Panc1 (cell line): ENCODE results near the gene FSIP2. TPM values are rescaled to one million over a fixed set of nuclear protein-coding genes. Genes with fewer than 3 reads are reported as not detected.

Experiments
- ATAC-seq: fragments of 200-7000 bp; cut with Tn5 transposase; 2 replicates; pipeline ENCODE4 v1.9.1; 2020; ENCODE audit warnings: mild to moderate bottlenecking, moderate library complexity
- BruUV-seq: library from RNA; stranded (reverse); fragments of 400-500 nt; replicated peaks from 2 replicates; lab custom pipeline; 2021; lab: Mats Ljungman, UMichigan
- CTCF ChIA-PET: fragments of 300-600 bp; sonication (Branson Sonifier 250); formaldehyde crosslinking; loops from one replicate; lab custom pipeline; 2022; ENCODE audit warnings: antibody characterized with exemption; lab: Charles Lee
- POLR2A ChIA-PET: fragments of 300-600 bp; sonication (Branson Sonifier 250); formaldehyde crosslinking; loops from one replicate; lab custom pipeline; 2022; ENCODE audit warnings: antibody characterized with exemption; lab: Charles Lee
- DNase-seq: peaks from one replicate; pipeline ENCODE4 v3.0.0-alpha.2; 2010; ENCODE audit warnings: low read depth, low spot score
- H3K27ac ChIP-seq: 2 replicates; pipeline ENCODE4 v1.5.1; 2011; ENCODE audit warnings: mild to moderate bottlenecking, low read length, inconsistent platforms
- H3K27me3 ChIP-seq: fragments of 200-500 bp; sonication (Bioruptor generic); 2 replicates; pipeline ENCODE4 v1.6.0; 2014; ENCODE audit warnings: low read length, inconsistent platforms; ENCODE audit not compliant: control insufficient read depth, insufficient read depth
- H3K36me3 ChIP-seq: fragments of 200-500 bp; sonication (Bioruptor generic); 2 replicates; pipeline ENCODE4 v1.5.1; 2014; ENCODE audit warnings: inconsistent platforms, mild to moderate bottlenecking, low read length, moderate library complexity; ENCODE audit not compliant: control insufficient read depth, insufficient read depth
- H3K4me1 ChIP-seq: 2 replicates; pipeline ENCODE4 v1.5.1; 2011; ENCODE audit warnings: inconsistent platforms, mild to moderate bottlenecking, low read length, moderate library complexity; ENCODE audit not compliant: control insufficient read depth, insufficient read depth
- H3K4me3 ChIP-seq, 2 experiments: 2 replicates each; pipeline ENCODE4 v1.5.1; 2011 to 2012; ENCODE audit warnings: low read depth in 2 of 2, low read length in 2 of 2, mild to moderate bottlenecking in 2 of 2, inconsistent platforms in 1 of 2, moderate library complexity in 1 of 2
- H3K9me3 ChIP-seq: fragments of 200-500 bp; sonication (Bioruptor generic); 2 replicates; pipeline ENCODE4 v1.5.1; 2014; ENCODE audit warnings: low read depth, mild to moderate bottlenecking, inconsistent platforms, low read length, moderate library complexity; ENCODE audit not compliant: control insufficient read depth, insufficient read depth
- POLR2AphosphoS5 ChIP-seq: IDR thresholded peaks from 2 replicates; pipeline ENCODE4 v1.6.1; 2012; ENCODE audit warnings: mild to moderate bottlenecking, low read depth, low read length, moderate library complexity
- SIN3A ChIP-seq: IDR thresholded peaks from 2 replicates; pipeline ENCODE4 v1.6.1; 2012; ENCODE audit warnings: low read depth, mild to moderate bottlenecking, low read length, moderate library complexity, borderline replicate concordance; ENCODE audit not compliant: insufficient read depth
- TCF7L2 ChIP-seq: IDR thresholded peaks from 2 replicates; pipeline ENCODE4 v1.6.1; 2011; ENCODE audit warnings: mild to moderate bottlenecking, low read depth, low read length, inconsistent platforms
- in situ Hi-C: cut with HindIII; loops from 2 replicates; pipeline ENCODE4 v1.10.0; 2016; ENCODE audit warnings: low sequenced_read_pairs, low pct_unique_long_range_greater_than_20kb
- intact Hi-C: fragments of 100-400 bp; cut with micrococcal nuclease; formaldehyde crosslinking; loops from one replicate; pipeline ENCODE4 v1.10.0; 2022; ENCODE audit not compliant: unreplicated experiment
- total RNA-seq: library from RNA; stranded (reverse); gene quantifications from one replicate; pipeline ENCODE4 v1.2.1, GENCODE V29; 2021; ENCODE audit not compliant: unreplicated experiment
- TF ChIP-seq, protein P1 (sequence below): fragments of 450-650 bp; IDR thresholded peaks from 2 replicates; pipeline ENCODE4 v1.5.1; 2017; ENCODE audit warnings: mild to moderate bottlenecking
- TF ChIP-seq, protein P2 (sequence below), 2 experiments: IDR thresholded peaks; 2 replicates each; pipeline ENCODE4 v1.6.1; 2011 to 2012; ENCODE audit warnings: low read depth in 2 of 2, control low read depth in 1 of 2, low read length in 1 of 2, mild to moderate bottlenecking in 1 of 2, moderate library complexity in 1 of 2; ENCODE audit not compliant: insufficient read depth in 1 of 2

The FSIP2 gene
- total RNA-seq, 1 experiment from 2014 or later = 0.03 TPM

- Histone ChIP-seq H3K36me3 (no peaks in the 10 kb centered on the region), H3K27ac (no peak overlapping the region), H3K4me1 (no peaks in the 10 kb centered on the region), H3K27me3 (no peaks in the 10 kb centered on the region), H3K9me3 (0 out of 2 replicates have a peak, but pooled peaks cover 2% of the 10 kb centered on the region), H3K4me3 (no peak overlapping the region)
- ATAC-seq (no peak), DNase-seq (no peak)
- BruUV-seq = no TSS peak
- ChIA-PET CTCF (no interaction called here), POLR2A (no interaction called here)
- no peak for TF ChIP-seq SIN3A
- TF ChIP-seq, protein P1, sequence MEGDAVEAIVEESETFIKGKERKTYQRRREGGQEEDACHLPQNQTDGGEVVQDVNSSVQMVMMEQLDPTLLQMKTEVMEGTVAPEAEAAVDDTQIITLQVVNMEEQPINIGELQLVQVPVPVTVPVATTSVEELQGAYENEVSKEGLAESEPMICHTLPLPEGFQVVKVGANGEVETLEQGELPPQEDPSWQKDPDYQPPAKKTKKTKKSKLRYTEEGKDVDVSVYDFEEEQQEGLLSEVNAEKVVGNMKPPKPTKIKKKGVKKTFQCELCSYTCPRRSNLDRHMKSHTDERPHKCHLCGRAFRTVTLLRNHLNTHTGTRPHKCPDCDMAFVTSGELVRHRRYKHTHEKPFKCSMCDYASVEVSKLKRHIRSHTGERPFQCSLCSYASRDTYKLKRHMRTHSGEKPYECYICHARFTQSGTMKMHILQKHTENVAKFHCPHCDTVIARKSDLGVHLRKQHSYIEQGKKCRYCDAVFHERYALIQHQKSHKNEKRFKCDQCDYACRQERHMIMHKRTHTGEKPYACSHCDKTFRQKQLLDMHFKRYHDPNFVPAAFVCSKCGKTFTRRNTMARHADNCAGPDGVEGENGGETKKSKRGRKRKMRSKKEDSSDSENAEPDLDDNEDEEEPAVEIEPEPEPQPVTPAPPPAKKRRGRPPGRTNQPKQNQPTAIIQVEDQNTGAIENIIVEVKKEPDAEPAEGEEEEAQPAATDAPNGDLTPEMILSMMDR = no peak
- TF ChIP-seq TCF7L2 = no peak
- TF ChIP-seq, protein P2, sequence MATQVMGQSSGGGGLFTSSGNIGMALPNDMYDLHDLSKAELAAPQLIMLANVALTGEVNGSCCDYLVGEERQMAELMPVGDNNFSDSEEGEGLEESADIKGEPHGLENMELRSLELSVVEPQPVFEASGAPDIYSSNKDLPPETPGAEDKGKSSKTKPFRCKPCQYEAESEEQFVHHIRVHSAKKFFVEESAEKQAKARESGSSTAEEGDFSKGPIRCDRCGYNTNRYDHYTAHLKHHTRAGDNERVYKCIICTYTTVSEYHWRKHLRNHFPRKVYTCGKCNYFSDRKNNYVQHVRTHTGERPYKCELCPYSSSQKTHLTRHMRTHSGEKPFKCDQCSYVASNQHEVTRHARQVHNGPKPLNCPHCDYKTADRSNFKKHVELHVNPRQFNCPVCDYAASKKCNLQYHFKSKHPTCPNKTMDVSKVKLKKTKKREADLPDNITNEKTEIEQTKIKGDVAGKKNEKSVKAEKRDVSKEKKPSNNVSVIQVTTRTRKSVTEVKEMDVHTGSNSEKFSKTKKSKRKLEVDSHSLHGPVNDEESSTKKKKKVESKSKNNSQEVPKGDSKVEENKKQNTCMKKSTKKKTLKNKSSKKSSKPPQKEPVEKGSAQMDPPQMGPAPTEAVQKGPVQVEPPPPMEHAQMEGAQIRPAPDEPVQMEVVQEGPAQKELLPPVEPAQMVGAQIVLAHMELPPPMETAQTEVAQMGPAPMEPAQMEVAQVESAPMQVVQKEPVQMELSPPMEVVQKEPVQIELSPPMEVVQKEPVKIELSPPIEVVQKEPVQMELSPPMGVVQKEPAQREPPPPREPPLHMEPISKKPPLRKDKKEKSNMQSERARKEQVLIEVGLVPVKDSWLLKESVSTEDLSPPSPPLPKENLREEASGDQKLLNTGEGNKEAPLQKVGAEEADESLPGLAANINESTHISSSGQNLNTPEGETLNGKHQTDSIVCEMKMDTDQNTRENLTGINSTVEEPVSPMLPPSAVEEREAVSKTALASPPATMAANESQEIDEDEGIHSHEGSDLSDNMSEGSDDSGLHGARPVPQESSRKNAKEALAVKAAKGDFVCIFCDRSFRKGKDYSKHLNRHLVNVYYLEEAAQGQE (IDR thresholded peaks at IDR 0.05; ENCODE audit: insufficient read depth in 1 of 2, low read depth in 2 of 2, low read length in 1 of 2) = no peak
- no peak for TF ChIP-seq POLR2AphosphoS5
- in situ Hi-C loops (no loop called here), intact Hi-C loops (no loop called here)
Observed at GRCh38 chr2:185811580-185811979, 73.0 kb downstream of the FSIP2 start.

DNA sequence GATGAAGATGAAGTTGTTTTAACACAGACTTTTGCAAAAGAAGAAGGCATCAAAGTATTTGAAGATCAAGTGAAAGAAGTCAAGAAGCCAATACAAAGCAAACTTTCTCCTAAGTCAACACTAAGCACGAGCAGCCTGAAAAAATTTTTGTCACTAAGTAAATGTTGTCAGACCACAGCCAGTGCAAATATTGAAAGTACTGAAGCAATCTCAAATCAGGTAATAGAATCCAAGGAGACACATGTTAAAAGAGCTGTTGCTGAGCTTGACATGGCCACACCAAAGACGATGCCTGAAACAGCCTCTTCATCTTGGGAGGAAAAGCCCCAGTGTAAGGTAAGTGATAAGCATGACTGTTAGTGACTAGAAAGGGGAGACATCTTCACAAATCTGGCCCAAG, 75.1 kb downstream of the FSIP2 start:
- POLR2A ChIA-PET = no interaction called here
- no peak for ATAC-seq
- no peak overlapping the region for H3K27ac ChIP-seq
- H3K36me3 ChIP-seq = no peaks in the 10 kb centered on the region
- no peaks in the 10 kb centered on the region for H3K27me3 ChIP-seq
- DNase-seq = no peak
- no TSS peak for BruUV-seq
- intact Hi-C loops (no loop called here), in situ Hi-C loops (no loop called here)
- TF ChIP-seq TCF7L2 (no peak), POLR2AphosphoS5 (no peak), SIN3A (no peak)
- TF ChIP-seq, protein P1 = no peak
- TF ChIP-seq, protein P2 (IDR thresholded peaks at IDR 0.05; ENCODE audit: insufficient read depth in 1 of 2, low read depth in 2 of 2, low read length in 1 of 2) = no peak
- peaks cover 9% of the 10 kb centered on the region for H3K9me3 ChIP-seq
- CTCF ChIA-PET = no interaction called here
- no peaks in the 10 kb centered on the region for H3K4me1 ChIP-seq
- H3K4me3 ChIP-seq = no peak overlapping the region
